SH-SY5Y (cell line): ENCODE measurements around the gene SEPSECS.

ENCODE experiments used
- GATA2 ChIP-seq: IDR thresholded peaks from 2 replicates; pipeline ENCODE4 v1.6.1; 2011; ENCODE audit warnings: mild to moderate bottlenecking, low read depth, low read length
- GATA3 ChIP-seq: IDR thresholded peaks from 2 replicates; pipeline ENCODE4 v1.6.1; 2011; ENCODE audit warnings: low read depth, mild to moderate bottlenecking, low read length, moderate library complexity

DNA sequence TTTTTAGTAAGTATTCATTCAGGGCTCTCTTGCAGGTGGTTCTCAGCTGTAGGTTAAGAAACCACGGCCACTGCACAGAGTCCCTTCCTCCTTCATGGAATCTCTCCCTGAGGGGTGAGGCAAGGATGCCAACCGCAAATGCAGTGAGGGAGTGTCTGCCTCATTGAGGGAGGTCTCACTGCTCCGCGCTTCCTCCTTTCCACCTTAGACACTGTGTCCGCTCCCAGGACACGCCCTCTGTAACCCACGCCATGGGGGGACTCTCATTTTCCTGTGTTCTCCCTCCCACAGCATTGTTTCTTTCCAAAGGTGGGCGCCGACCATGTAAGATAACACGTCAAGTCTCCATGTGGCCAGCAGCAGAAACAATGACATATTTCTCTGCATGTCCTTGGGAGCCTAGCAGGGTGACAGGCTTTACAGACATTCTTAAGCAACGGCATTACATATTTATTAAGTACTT, 63.2 kb downstream of the SEPSECS start:
- TF ChIP-seq GATA2 (no peak), GATA3 (no peak)
